SK-N-SH (cell line): ENCODE results near the gene PNKD.

Experiments used
- CHD2 ChIP-seq: fragments of 150-350 bp; IDR thresholded peaks from 2 replicates; pipeline ENCODE4 v1.6.1; 2018; ENCODE audit warnings: low read length; ENCODE audit not compliant: partially characterized antibody
- EP300 ChIP-seq, 2 experiments: IDR thresholded peaks; 2 replicates each; pipeline versions ENCODE4 v1.4.0 to v1.6.1; 2012; ENCODE audit warnings: borderline replicate concordance in 1 of 2, low read depth in 1 of 2, low read length in 1 of 2
- EZH2phosphoT487 ChIP-seq: fragments of 200-600 bp; sonication (generic); IDR thresholded peaks from 2 replicates; pipeline ENCODE4 v1.6.1; 2017; ENCODE audit warnings: low read depth, mixed run types, mild to moderate bottlenecking, antibody characterized with exemption, moderate library complexity, borderline replicate concordance
- NRF1 ChIP-seq: IDR thresholded peaks from 2 replicates; pipeline ENCODE4 v1.6.1; 2012; ENCODE audit warnings: low read depth, mild to moderate bottlenecking, low read length
- TF ChIP-seq, protein P1 (sequence below): IDR thresholded peaks from 2 replicates; pipeline ENCODE4 v1.6.1; 2012; ENCODE audit warnings: mild to moderate bottlenecking, low read depth, low read length, moderate library complexity
- TF ChIP-seq, protein P2 (sequence below): fragments of 200-600 bp; sonication (generic); IDR thresholded peaks from 2 replicates; pipeline ENCODE4 v1.6.1; 2017; ENCODE audit warnings: antibody characterized with exemption, mild to moderate bottlenecking, moderate library complexity
- TF ChIP-seq, protein P3 (sequence below): IDR thresholded peaks from 2 replicates; pipeline ENCODE4 v1.4.0; 2012; ENCODE audit warnings: low read depth

DNA sequence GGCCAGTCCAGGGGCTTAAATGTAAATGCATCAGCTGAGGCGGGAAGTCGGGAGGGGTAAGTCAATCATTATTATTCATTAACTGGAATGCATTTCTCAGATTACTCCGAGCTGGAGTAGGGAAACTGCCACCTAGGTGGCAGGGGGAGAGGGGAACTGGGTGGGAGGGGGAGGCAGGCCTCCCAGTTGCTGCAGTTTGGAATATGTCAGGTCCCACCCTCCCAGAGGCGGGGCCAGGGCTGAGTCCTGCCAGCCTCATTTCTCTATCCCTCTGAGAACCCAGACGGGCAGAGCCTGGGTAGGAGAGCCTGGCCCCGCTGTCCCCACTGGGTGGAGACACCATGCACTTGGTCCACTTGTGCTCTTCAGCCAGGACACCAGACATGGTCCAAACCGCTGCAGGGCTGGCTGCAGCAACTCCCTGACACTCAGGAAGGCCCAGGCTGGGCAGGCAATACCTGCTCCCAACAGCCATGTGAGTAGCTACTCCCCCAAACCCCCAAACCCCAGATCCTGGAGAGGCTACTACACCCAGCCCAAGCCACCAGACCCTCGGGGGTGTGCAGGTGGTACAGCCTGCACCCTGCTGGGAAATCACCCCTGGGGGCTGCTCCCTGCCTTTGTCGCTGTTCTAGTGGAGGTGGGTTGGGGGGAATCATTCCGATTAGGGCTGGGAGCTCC, 9.4 kb upstream of the PNKD start, which contains the start of gene GPBAR1:
- TF ChIP-seq EZH2phosphoT487, result no peak
- TF ChIP-seq, protein P1, sequence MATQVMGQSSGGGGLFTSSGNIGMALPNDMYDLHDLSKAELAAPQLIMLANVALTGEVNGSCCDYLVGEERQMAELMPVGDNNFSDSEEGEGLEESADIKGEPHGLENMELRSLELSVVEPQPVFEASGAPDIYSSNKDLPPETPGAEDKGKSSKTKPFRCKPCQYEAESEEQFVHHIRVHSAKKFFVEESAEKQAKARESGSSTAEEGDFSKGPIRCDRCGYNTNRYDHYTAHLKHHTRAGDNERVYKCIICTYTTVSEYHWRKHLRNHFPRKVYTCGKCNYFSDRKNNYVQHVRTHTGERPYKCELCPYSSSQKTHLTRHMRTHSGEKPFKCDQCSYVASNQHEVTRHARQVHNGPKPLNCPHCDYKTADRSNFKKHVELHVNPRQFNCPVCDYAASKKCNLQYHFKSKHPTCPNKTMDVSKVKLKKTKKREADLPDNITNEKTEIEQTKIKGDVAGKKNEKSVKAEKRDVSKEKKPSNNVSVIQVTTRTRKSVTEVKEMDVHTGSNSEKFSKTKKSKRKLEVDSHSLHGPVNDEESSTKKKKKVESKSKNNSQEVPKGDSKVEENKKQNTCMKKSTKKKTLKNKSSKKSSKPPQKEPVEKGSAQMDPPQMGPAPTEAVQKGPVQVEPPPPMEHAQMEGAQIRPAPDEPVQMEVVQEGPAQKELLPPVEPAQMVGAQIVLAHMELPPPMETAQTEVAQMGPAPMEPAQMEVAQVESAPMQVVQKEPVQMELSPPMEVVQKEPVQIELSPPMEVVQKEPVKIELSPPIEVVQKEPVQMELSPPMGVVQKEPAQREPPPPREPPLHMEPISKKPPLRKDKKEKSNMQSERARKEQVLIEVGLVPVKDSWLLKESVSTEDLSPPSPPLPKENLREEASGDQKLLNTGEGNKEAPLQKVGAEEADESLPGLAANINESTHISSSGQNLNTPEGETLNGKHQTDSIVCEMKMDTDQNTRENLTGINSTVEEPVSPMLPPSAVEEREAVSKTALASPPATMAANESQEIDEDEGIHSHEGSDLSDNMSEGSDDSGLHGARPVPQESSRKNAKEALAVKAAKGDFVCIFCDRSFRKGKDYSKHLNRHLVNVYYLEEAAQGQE, result no peak
- TF ChIP-seq, protein P2, sequence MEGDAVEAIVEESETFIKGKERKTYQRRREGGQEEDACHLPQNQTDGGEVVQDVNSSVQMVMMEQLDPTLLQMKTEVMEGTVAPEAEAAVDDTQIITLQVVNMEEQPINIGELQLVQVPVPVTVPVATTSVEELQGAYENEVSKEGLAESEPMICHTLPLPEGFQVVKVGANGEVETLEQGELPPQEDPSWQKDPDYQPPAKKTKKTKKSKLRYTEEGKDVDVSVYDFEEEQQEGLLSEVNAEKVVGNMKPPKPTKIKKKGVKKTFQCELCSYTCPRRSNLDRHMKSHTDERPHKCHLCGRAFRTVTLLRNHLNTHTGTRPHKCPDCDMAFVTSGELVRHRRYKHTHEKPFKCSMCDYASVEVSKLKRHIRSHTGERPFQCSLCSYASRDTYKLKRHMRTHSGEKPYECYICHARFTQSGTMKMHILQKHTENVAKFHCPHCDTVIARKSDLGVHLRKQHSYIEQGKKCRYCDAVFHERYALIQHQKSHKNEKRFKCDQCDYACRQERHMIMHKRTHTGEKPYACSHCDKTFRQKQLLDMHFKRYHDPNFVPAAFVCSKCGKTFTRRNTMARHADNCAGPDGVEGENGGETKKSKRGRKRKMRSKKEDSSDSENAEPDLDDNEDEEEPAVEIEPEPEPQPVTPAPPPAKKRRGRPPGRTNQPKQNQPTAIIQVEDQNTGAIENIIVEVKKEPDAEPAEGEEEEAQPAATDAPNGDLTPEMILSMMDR, result no peak
- no peak for TF ChIP-seq NRF1
- TF ChIP-seq EP300 (IDR thresholded peaks at IDR 0.05; ENCODE audit: borderline replicate concordance in 1 of 2, low read depth in 1 of 2, low read length in 1 of 2), result no peak
- TF ChIP-seq, protein P3, sequence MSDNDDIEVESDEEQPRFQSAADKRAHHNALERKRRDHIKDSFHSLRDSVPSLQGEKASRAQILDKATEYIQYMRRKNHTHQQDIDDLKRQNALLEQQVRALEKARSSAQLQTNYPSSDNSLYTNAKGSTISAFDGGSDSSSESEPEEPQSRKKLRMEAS, result no peak
- TF ChIP-seq CHD2, result no peak
